Panc1 (cell line): Measurements from ENCODE around the gene UST. TPM values are rescaled to one million over a fixed set of nuclear protein-coding genes. Genes with fewer than 3 reads are reported as not detected.

Source experiments
- ATAC-seq: fragments of 200-7000 bp; cut with Tn5 transposase; 2 replicates; pipeline ENCODE4 v1.9.1; 2020; ENCODE audit warnings: mild to moderate bottlenecking, moderate library complexity
- BruUV-seq: library from RNA; stranded (reverse); fragments of 400-500 nt; replicated peaks from 2 replicates; lab custom pipeline; 2021; lab: Mats Ljungman, UMichigan
- CTCF ChIA-PET: fragments of 300-600 bp; sonication (Branson Sonifier 250); formaldehyde crosslinking; loops from one replicate; lab custom pipeline; 2022; ENCODE audit warnings: antibody characterized with exemption; lab: Charles Lee
- POLR2A ChIA-PET: fragments of 300-600 bp; sonication (Branson Sonifier 250); formaldehyde crosslinking; loops from one replicate; lab custom pipeline; 2022; ENCODE audit warnings: antibody characterized with exemption; lab: Charles Lee
- DNase-seq: peaks from one replicate; pipeline ENCODE4 v3.0.0-alpha.2; 2010; ENCODE audit warnings: low read depth, low spot score
- H3K27ac ChIP-seq: 2 replicates; pipeline ENCODE4 v1.5.1; 2011; ENCODE audit warnings: mild to moderate bottlenecking, low read length, inconsistent platforms
- H3K27me3 ChIP-seq: fragments of 200-500 bp; sonication (Bioruptor generic); 2 replicates; pipeline ENCODE4 v1.6.0; 2014; ENCODE audit warnings: low read length, inconsistent platforms; ENCODE audit not compliant: control insufficient read depth, insufficient read depth
- H3K36me3 ChIP-seq: fragments of 200-500 bp; sonication (Bioruptor generic); 2 replicates; pipeline ENCODE4 v1.5.1; 2014; ENCODE audit warnings: inconsistent platforms, mild to moderate bottlenecking, low read length, moderate library complexity; ENCODE audit not compliant: control insufficient read depth, insufficient read depth
- H3K4me1 ChIP-seq: 2 replicates; pipeline ENCODE4 v1.5.1; 2011; ENCODE audit warnings: inconsistent platforms, mild to moderate bottlenecking, low read length, moderate library complexity; ENCODE audit not compliant: control insufficient read depth, insufficient read depth
- H3K4me3 ChIP-seq, 2 experiments: 2 replicates each; pipeline ENCODE4 v1.5.1; 2011 to 2012; ENCODE audit warnings: low read depth in 2 of 2, low read length in 2 of 2, mild to moderate bottlenecking in 2 of 2, inconsistent platforms in 1 of 2, moderate library complexity in 1 of 2
- H3K9me3 ChIP-seq: fragments of 200-500 bp; sonication (Bioruptor generic); 2 replicates; pipeline ENCODE4 v1.5.1; 2014; ENCODE audit warnings: low read depth, mild to moderate bottlenecking, inconsistent platforms, low read length, moderate library complexity; ENCODE audit not compliant: control insufficient read depth, insufficient read depth
- CTCF ChIP-seq: fragments of 450-650 bp; IDR thresholded peaks from 2 replicates; pipeline ENCODE4 v1.5.1; 2017; ENCODE audit warnings: mild to moderate bottlenecking
- POLR2AphosphoS5 ChIP-seq: IDR thresholded peaks from 2 replicates; pipeline ENCODE4 v1.6.1; 2012; ENCODE audit warnings: mild to moderate bottlenecking, low read depth, low read length, moderate library complexity
- REST ChIP-seq, 2 experiments: IDR thresholded peaks; 2 replicates each; pipeline ENCODE4 v1.6.1; 2011 to 2012; ENCODE audit warnings: low read depth in 2 of 2, control low read depth in 1 of 2, low read length in 1 of 2, mild to moderate bottlenecking in 1 of 2, moderate library complexity in 1 of 2; ENCODE audit not compliant: insufficient read depth in 1 of 2
- SIN3A ChIP-seq: IDR thresholded peaks from 2 replicates; pipeline ENCODE4 v1.6.1; 2012; ENCODE audit warnings: low read depth, mild to moderate bottlenecking, low read length, moderate library complexity, borderline replicate concordance; ENCODE audit not compliant: insufficient read depth
- TCF7L2 ChIP-seq: IDR thresholded peaks from 2 replicates; pipeline ENCODE4 v1.6.1; 2011; ENCODE audit warnings: mild to moderate bottlenecking, low read depth, low read length, inconsistent platforms
- in situ Hi-C: cut with HindIII; loops from 2 replicates; pipeline ENCODE4 v1.10.0; 2016; ENCODE audit warnings: low sequenced_read_pairs, low pct_unique_long_range_greater_than_20kb
- intact Hi-C: fragments of 100-400 bp; cut with micrococcal nuclease; formaldehyde crosslinking; loops from one replicate; pipeline ENCODE4 v1.10.0; 2022; ENCODE audit not compliant: unreplicated experiment
- total RNA-seq: library from RNA; stranded (reverse); gene quantifications from one replicate; pipeline ENCODE4 v1.2.1, GENCODE V29; 2021; ENCODE audit not compliant: unreplicated experiment

The UST gene
- total RNA-seq, 1 experiment from 2014 or later: 0.15 TPM

- Histone ChIP-seq H3K36me3 (no peaks in the 10 kb centered on the region), H3K9me3 (peaks cover 8% of the 10 kb centered on the region; the same call in 1 of the 2 replicates), H3K27ac (no peak overlapping the region), H3K4me1 (no peaks in the 10 kb centered on the region), H3K27me3 (no peaks in the 10 kb centered on the region), H3K4me3 (no peak overlapping the region)
- no peak for ATAC-seq
- no TSS peak for BruUV-seq
- DNase-seq: no peak
- ChIA-PET CTCF (no interaction called here), POLR2A (interaction anchor here (0.6 kb wide), 1 partner anchor 9 kb away, joined by 7 read pairs; no protein-coding TSS in a partner anchor)
- in situ Hi-C loops: no loop called here
- TF ChIP-seq POLR2AphosphoS5: no peak
- TF ChIP-seq SIN3A: no peak
- no peak for TF ChIP-seq TCF7L2
- TF ChIP-seq CTCF: no peak
- no peak for TF ChIP-seq REST (IDR thresholded peaks at IDR 0.05; ENCODE audit: insufficient read depth in 1 of 2, low read depth in 2 of 2, low read length in 1 of 2)
- intact Hi-C loops: no loop called here
These were observed 348.1 kb downstream of the UST start for GRCh38 chr6:149094934-149095351.

- Histone ChIP-seq H3K4me3 (no peak overlapping the region), H3K36me3 (no peaks in the 10 kb centered on the region), H3K27ac (no peak overlapping the region), H3K27me3 (no peaks in the 10 kb centered on the region), H3K9me3 (peaks cover 8% of the 10 kb centered on the region; the same call in 1 of the 2 replicates), H3K4me1 (no peaks in the 10 kb centered on the region)
- no peak for DNase-seq
- POLR2A ChIA-PET: no interaction called here
- BruUV-seq: no TSS peak
- intact Hi-C loops (no loop called here), in situ Hi-C loops (no loop called here)
- TF ChIP-seq POLR2AphosphoS5: no peak
- no peak for TF ChIP-seq SIN3A
- TF ChIP-seq CTCF: no peak
- ATAC-seq: no peak
- CTCF ChIA-PET: interaction anchor here (1.1 kb wide), 1 partner anchor 9 kb away, joined by 8 read pairs; no protein-coding TSS in a partner anchor
These were observed 349.0 kb downstream of the UST start for GRCh38 chr6:149095842-149096241.
